Panc1 (cell line): ENCODE data around the gene MYO18B.

ENCODE experiments used
- CTCF ChIP-seq: fragments of 450-650 bp; IDR thresholded peaks from 2 replicates; pipeline ENCODE4 v1.5.1; 2017; ENCODE audit warnings: mild to moderate bottlenecking
- POLR2AphosphoS5 ChIP-seq: IDR thresholded peaks from 2 replicates; pipeline ENCODE4 v1.6.1; 2012; ENCODE audit warnings: mild to moderate bottlenecking, low read depth, low read length, moderate library complexity
- SIN3A ChIP-seq: IDR thresholded peaks from 2 replicates; pipeline ENCODE4 v1.6.1; 2012; ENCODE audit warnings: low read depth, mild to moderate bottlenecking, low read length, moderate library complexity, borderline replicate concordance; ENCODE audit not compliant: insufficient read depth
- TCF7L2 ChIP-seq: IDR thresholded peaks from 2 replicates; pipeline ENCODE4 v1.6.1; 2011; ENCODE audit warnings: mild to moderate bottlenecking, low read depth, low read length, inconsistent platforms

- TF ChIP-seq CTCF (no peak), POLR2AphosphoS5 (no peak), TCF7L2 (no peak), SIN3A (no peak)
Observed at GRCh38 chr22:26033071-26033470, 291.1 kb downstream of the MYO18B start.
